Fibroblast of peridontal ligament (primary cell): ENCODE measurements around the gene SOBP.

Experiments used
- DNase-seq: peaks from one replicate; pipeline ENCODE4 v3.0.0-alpha.2; 2010; ENCODE audit errors: extremely low read depth

The SOBP gene

GRCh38 chr6:107657373-107657754, 167.4 kb downstream of the SOBP start:
- DNase-seq: no peak

- peak; percentile 83 for DNase-seq
Observed at GRCh38 chr6:107657755-107658461, 168.0 kb downstream of the SOBP start.

GRCh38 chr6:107658920-107659865, 169.3 kb downstream of the SOBP start:
- peak; percentile 77 for DNase-seq

GRCh38 chr6:107660839-107661238, 170.9 kb downstream of the SOBP start:
- DNase-seq: no peak

- no peak for DNase-seq
Observed at GRCh38 chr6:107661291-107661690, 171.4 kb downstream of the SOBP start.

- DNase-seq: no peak
Observed at GRCh38 chr6:107662333-107662732, 172.4 kb downstream of the SOBP start.

GRCh38 chr6:107663308-107663707, 173.4 kb downstream of the SOBP start:
- DNase-seq: no peak

GRCh38 chr6:107665382-107665781, 175.5 kb downstream of the SOBP start:
- peak; percentile 75 for DNase-seq

- peak; percentile 76 for DNase-seq
Observed at GRCh38 chr6:107666084-107666980, 176.4 kb downstream of the SOBP start.

GRCh38 chr6:107666981-107667601, 177.2 kb downstream of the SOBP start:
- no peak for DNase-seq

GRCh38 chr6:107667790-107668189, 177.9 kb downstream of the SOBP start:
- DNase-seq: no peak

GRCh38 chr6:107668743-107669474, 179.0 kb downstream of the SOBP start:
- DNase-seq: no peak

GRCh38 chr6:107670792-107671199, 180.9 kb downstream of the SOBP start:
- peak; percentile 42 for DNase-seq

- no peak for DNase-seq
Observed at GRCh38 chr6:107673076-107673494, 183.2 kb downstream of the SOBP start.

- peak; percentile 86 for DNase-seq
Observed at GRCh38 chr6:107674995-107675738, 185.2 kb downstream of the SOBP start.

GRCh38 chr6:107676042-107676441, 186.1 kb downstream of the SOBP start:
- no peak for DNase-seq

- DNase-seq: no peak
Observed at GRCh38 chr6:107677399-107677798, 187.5 kb downstream of the SOBP start.

- DNase-seq: peak; percentile 69
Observed at GRCh38 chr6:107679457-107679856, 189.5 kb downstream of the SOBP start.

- DNase-seq: no peak
Observed at GRCh38 chr6:107682721-107683120, 192.8 kb downstream of the SOBP start.

GRCh38 chr6:107683183-107683582, 193.3 kb downstream of the SOBP start:
- no peak for DNase-seq
